ENCODE measurements around the gene GOT2. TPM values are rescaled to one million over a fixed set of nuclear protein-coding genes. Genes with fewer than 3 reads are reported as not detected.

GOT2 gene
- total RNA-seq, 3 donors from 2014 or later = 15.4 to 56.2 (median 45.2) TPM

GRCh38 chr16:58723109-58723508, 11.0 kb downstream of the GOT2 start:
- intact Hi-C loops (cut with DNase I; ENCODE audit: low total_unique reads) = no loop called here
- H3K4me3 ChIP-seq = no peak overlapping the region
- peaks cover 7% of the 10 kb centered on the region for H3K36me3 ChIP-seq
- no peak for DNase-seq (ENCODE audit: low spot score in 2 of 2)
- no peak overlapping the region for H3K27ac ChIP-seq
- H3K27me3 ChIP-seq = no peaks in the 10 kb centered on the region
- H3K4me1 ChIP-seq = no peaks in the 10 kb centered on the region
- TF ChIP-seq, protein P1, sequence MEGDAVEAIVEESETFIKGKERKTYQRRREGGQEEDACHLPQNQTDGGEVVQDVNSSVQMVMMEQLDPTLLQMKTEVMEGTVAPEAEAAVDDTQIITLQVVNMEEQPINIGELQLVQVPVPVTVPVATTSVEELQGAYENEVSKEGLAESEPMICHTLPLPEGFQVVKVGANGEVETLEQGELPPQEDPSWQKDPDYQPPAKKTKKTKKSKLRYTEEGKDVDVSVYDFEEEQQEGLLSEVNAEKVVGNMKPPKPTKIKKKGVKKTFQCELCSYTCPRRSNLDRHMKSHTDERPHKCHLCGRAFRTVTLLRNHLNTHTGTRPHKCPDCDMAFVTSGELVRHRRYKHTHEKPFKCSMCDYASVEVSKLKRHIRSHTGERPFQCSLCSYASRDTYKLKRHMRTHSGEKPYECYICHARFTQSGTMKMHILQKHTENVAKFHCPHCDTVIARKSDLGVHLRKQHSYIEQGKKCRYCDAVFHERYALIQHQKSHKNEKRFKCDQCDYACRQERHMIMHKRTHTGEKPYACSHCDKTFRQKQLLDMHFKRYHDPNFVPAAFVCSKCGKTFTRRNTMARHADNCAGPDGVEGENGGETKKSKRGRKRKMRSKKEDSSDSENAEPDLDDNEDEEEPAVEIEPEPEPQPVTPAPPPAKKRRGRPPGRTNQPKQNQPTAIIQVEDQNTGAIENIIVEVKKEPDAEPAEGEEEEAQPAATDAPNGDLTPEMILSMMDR (IDR thresholded peaks at IDR 0.05) = no peak
- TF ChIP-seq POLR2A (IDR thresholded peaks at IDR 0.05) (no peak), POLR2AphosphoS5 (IDR thresholded peaks at IDR 0.05) (no peak)
- H3K9me3 ChIP-seq = no peaks in the 10 kb centered on the region

GRCh38 chr16:58717994-58718393, 16.1 kb downstream of the GOT2 start:
- no peaks in the 10 kb centered on the region for H3K9me3 ChIP-seq
- no peak overlapping the region for H3K4me3 ChIP-seq
- no peaks in the 10 kb centered on the region for H3K27me3 ChIP-seq
- no peak for DNase-seq (ENCODE audit: low spot score in 2 of 2)
- H3K36me3 ChIP-seq = peaks cover 3% of the 10 kb centered on the region
- intact Hi-C loops (cut with DNase I; ENCODE audit: low total_unique reads) = no loop called here
- H3K27ac ChIP-seq = no peak overlapping the region
- TF ChIP-seq POLR2AphosphoS5 (IDR thresholded peaks at IDR 0.05) (no peak), POLR2A (IDR thresholded peaks at IDR 0.05) (no peak)
- TF ChIP-seq, protein P1 (IDR thresholded peaks at IDR 0.05) = no peak
- H3K4me1 ChIP-seq = no peaks in the 10 kb centered on the region

- H3K4me1 ChIP-seq = no peaks in the 10 kb centered on the region
- no peak for DNase-seq (ENCODE audit: low spot score in 2 of 2)
- no peaks in the 10 kb centered on the region for H3K9me3 ChIP-seq
- intact Hi-C loops (cut with DNase I; ENCODE audit: low total_unique reads) = no loop called here
- no peak for TF ChIP-seq POLR2A (IDR thresholded peaks at IDR 0.05)
- TF ChIP-seq POLR2AphosphoS5 (IDR thresholded peaks at IDR 0.05) = no peak
- TF ChIP-seq, protein P1 (IDR thresholded peaks at IDR 0.05) = no peak
- no peaks in the 10 kb centered on the region for H3K36me3 ChIP-seq
- H3K4me3 ChIP-seq = no peak overlapping the region
- H3K27me3 ChIP-seq = no peaks in the 10 kb centered on the region
- H3K27ac ChIP-seq = no peak overlapping the region
Measured at GRCh38 chr16:58716468-58716867, 17.6 kb downstream of the GOT2 start.

DNA sequence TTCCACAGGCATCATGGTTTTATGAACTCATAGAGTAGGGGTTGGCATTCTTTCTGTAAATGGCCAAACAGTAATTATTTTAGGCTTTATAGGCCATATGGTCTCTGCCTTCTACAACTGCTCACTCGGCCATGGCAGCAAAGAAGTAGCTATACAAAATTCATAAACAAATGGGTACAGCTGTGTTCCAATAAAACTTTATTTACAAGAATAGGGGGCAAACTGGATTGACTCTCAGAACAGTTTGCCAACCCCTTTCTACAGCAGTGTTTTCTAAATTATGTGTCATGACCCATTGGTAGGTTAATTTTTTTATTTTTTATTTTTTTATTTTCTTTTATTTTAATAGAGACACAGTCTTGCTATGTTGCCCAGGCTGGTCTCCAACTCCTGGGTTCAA, 20.4 kb downstream of the GOT2 start:
- H3K9me3 ChIP-seq = no peaks in the 10 kb centered on the region
- TF ChIP-seq POLR2AphosphoS5 (IDR thresholded peaks at IDR 0.05) (no peak), POLR2A (IDR thresholded peaks at IDR 0.05) (no peak)
- TF ChIP-seq, protein P1 (IDR thresholded peaks at IDR 0.05) = no peak
- intact Hi-C loops (cut with DNase I; ENCODE audit: low total_unique reads) = no loop called here
- H3K27me3 ChIP-seq = no peaks in the 10 kb centered on the region
- no peaks in the 10 kb centered on the region for H3K4me1 ChIP-seq
- no peak overlapping the region for H3K4me3 ChIP-seq
- no peak overlapping the region for H3K27ac ChIP-seq
- no peaks in the 10 kb centered on the region for H3K36me3 ChIP-seq
- no peak for DNase-seq (ENCODE audit: low spot score in 2 of 2)

DNA sequence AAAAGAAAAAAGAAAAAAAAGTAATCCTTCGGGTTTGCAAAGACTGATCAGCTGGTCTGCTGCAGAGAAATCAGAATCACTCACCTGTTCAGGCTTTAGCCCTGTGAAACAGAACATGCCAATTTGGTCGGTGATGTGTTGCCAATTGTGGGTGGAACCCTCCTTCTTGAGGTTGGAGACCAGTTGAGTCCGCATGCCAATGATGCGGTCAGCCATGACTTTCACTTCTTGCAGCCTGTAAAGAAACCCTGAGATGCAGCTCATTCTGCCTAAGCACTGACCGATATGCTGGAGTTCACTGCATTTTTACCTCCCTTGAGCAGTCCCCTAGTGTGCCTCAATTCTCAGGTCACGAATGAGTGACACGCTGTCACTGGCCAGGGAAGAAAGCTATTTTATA, 24.8 kb downstream of the GOT2 start:
- TF ChIP-seq POLR2A (IDR thresholded peaks at IDR 0.05) = no peak
- Histone ChIP-seq H3K27ac (no peak overlapping the region), H3K27me3 (no peaks in the 10 kb centered on the region), H3K36me3 (no peaks in the 10 kb centered on the region), H3K4me1 (no peaks in the 10 kb centered on the region), H3K9me3 (no peaks in the 10 kb centered on the region), H3K4me3 (no peak overlapping the region)
- DNase-seq (ENCODE audit: low spot score in 2 of 2) = no peak
- intact Hi-C loops (cut with DNase I; ENCODE audit: low total_unique reads) = no loop called here

DNA sequence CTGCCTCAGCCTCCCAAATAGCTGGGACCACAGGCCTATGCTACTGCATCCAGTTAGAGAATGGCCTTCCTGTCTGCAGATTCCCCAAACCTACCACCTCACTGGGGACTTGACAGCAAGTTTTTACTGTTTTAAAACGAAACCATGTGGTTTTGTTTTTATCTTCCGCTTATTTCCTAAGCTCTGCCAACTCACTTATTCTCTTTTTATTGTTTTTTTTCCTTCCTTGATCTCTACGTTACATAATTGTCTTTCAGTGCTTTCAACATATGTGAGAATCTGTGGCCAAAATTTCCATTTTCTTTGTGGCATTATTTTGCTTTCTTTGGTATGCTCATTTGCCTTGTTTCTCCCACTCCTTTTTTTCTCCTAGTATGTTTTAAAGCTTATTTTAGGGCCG, 35.0 kb downstream of the GOT2 start:
- Histone ChIP-seq H3K27me3 (no peaks in the 10 kb centered on the region), H3K36me3 (no peaks in the 10 kb centered on the region), H3K4me1 (no peaks in the 10 kb centered on the region), H3K9me3 (no peaks in the 10 kb centered on the region), H3K27ac (no peak overlapping the region), H3K4me3 (no peak overlapping the region)
- DNase-seq (ENCODE audit: low spot score in 2 of 2) = no peak
- intact Hi-C loops (cut with DNase I; ENCODE audit: low total_unique reads) = no loop called here
- TF ChIP-seq POLR2A (IDR thresholded peaks at IDR 0.05) (no peak), POLR2AphosphoS5 (IDR thresholded peaks at IDR 0.05) (no peak)
- TF ChIP-seq, protein P1 (IDR thresholded peaks at IDR 0.05) = no peak

Data from breast epithelium (tissue), 4 donors.